Measurements from ENCODE around the gene FURIN. TPM values are rescaled to one million over a fixed set of nuclear protein-coding genes. Genes with fewer than 3 reads are reported as not detected.

Gene FURIN
- total RNA-seq, 1 experiment from 2014 or later, result 35.1 TPM

GRCh38 chr15:90905306-90906180, 37.2 kb downstream of the FURIN start:
- no peak overlapping the region for H2BK120ac ChIP-seq (ENCODE audit: low read depth, low read length, poor library complexity, severe bottlenecking)
- H3K4me2 ChIP-seq (ENCODE audit: insufficient read depth, insufficient read length, low read length), result no peak overlapping the region
- H2BK15ac ChIP-seq (ENCODE audit: low read depth, low read length), result no peak overlapping the region
- no peak overlapping the region for H3K14ac ChIP-seq (ENCODE audit: insufficient read depth, low read length)
- Mint-ChIP-seq H3K27me3 (ENCODE audit: low read depth) (peaks cover 24% of the 10 kb centered on the region), H3K4me1 (peaks cover 19% of the 10 kb centered on the region in 2 experiments), H3K36me3 (ENCODE audit: insufficient read depth in 1 of 3, low read depth in 3 of 3) (peaks cover 9 to 35% (median 12%) of the 10 kb centered on the region in 3 experiments), H3K9me3 (no peaks in the 10 kb centered on the region), H3K27ac (peak overlapping the region in 1 of 3 experiments; percentile 3; a peak in 1 of 7 replicates), H3K4me3 (no peak overlapping the region; a peak in 1 of 5 replicates)
- peaks cover 8% of the 10 kb centered on the region for H3K23me2 ChIP-seq (ENCODE audit: insufficient read length, low read depth, low read length, poor library complexity, severe bottlenecking)
- H2BK20ac ChIP-seq (ENCODE audit: low read depth, low read length, poor library complexity, severe bottlenecking), result no peak overlapping the region
- no peak overlapping the region for H3K56ac ChIP-seq (ENCODE audit: insufficient read length, low read depth, low read length)
- no peak overlapping the region for H2BK5ac ChIP-seq (ENCODE audit: insufficient read length, low read length)
- no peak overlapping the region for H4K91ac ChIP-seq (ENCODE audit: insufficient read length, low read depth, low read length)
- peaks cover 3% of the 10 kb centered on the region; the same call in 1 of the 2 replicates for H3K4me1 ChIP-seq (ENCODE audit: insufficient read depth, low read length)
- H3K79me1 ChIP-seq (ENCODE audit: insufficient read depth, low read depth, low read length, poor library complexity, severe bottlenecking), result no peaks in the 10 kb centered on the region
- H3K9me3 ChIP-seq (ENCODE audit: control insufficient read depth, low read depth, low read length), result no peaks in the 10 kb centered on the region
- H2AK5ac ChIP-seq (ENCODE audit: insufficient read length, low read length), result no peak overlapping the region
- H3K9ac ChIP-seq (ENCODE audit: extremely low read depth, insufficient read length, low read length), result no peak overlapping the region
- no peak for DNase-seq
- H3K27ac ChIP-seq (ENCODE audit: insufficient read length, low read depth, low read length), result no peak overlapping the region
- no peaks in the 10 kb centered on the region for H4K20me1 ChIP-seq (ENCODE audit: control insufficient read depth, insufficient read depth, insufficient read length)
- H3K4ac ChIP-seq (ENCODE audit: low read depth, low read length), result no peak overlapping the region
- H3T11ph ChIP-seq (ENCODE audit: low read length), result no peak overlapping the region
- no peak overlapping the region for H2BK12ac ChIP-seq (ENCODE audit: insufficient read length, low read depth, low read length)
- no peak overlapping the region for H3K18ac ChIP-seq (ENCODE audit: insufficient read length, low read depth, low read length)
- H4K5ac ChIP-seq (ENCODE audit: insufficient read length, low read depth, low read length), result no peak overlapping the region
- no peaks in the 10 kb centered on the region; the same call in 1 of the 2 replicates for H3K27me3 ChIP-seq (ENCODE audit: insufficient read depth, low read length)
- H4K8ac ChIP-seq (replicated peaks; ENCODE audit: insufficient read length, low read depth, low read length), result no peak overlapping the region
- WGBS (ENCODE audit: extremely low coverage, insufficient read length, low lambda C conversion rate), result no CpG with 5 or more reads among the region's 28 CpGs
- TF ChIP-seq CTCF (conservative IDR thresholded peaks at IDR 0.05), result no peak
- H3K23ac ChIP-seq (ENCODE audit: insufficient read length, low read depth, low read length), result no peak overlapping the region
- H3K79me2 ChIP-seq (ENCODE audit: insufficient read depth, low read length), result no peaks in the 10 kb centered on the region
- no peak overlapping the region for H2AFZ ChIP-seq (ENCODE audit: low read length)
